Suprapubic skin (tissue), 4 donors: Measurements from ENCODE around the gene MYH7.

ENCODE experiments used
- CTCF ChIP-seq, 2 donors: fragments of 200-600 bp in 1 of 2; fragments of 450-650 bp in 1 of 2; sonication (generic) in 1 of 2; IDR thresholded peaks; one replicate each; pipeline ENCODE4 v1.5.1; 2016 to 2019; ENCODE audit warnings: antibody characterized with exemption in 2 of 2, mild to moderate bottlenecking in 1 of 2, moderate library complexity in 1 of 2
- EP300 ChIP-seq: sonication (generic); formaldehyde crosslinking; IDR thresholded peaks from one replicate; pipeline ENCODE4 v1.6.1; 2017; ENCODE audit warnings: antibody characterized with exemption
- POLR2A ChIP-seq, 2 donors: fragments of 450-650 bp; IDR thresholded peaks; one replicate each; pipeline ENCODE4 v1.6.1; 2017; ENCODE audit warnings: antibody characterized with exemption in 2 of 2, mild to moderate bottlenecking in 2 of 2, moderate library complexity in 2 of 2
- POLR2AphosphoS5 ChIP-seq, 3 donors: sonication (generic); formaldehyde crosslinking; IDR thresholded peaks; one replicate each; pipeline ENCODE4 v1.6.1; 2017; ENCODE audit warnings: antibody characterized with exemption in 3 of 3

GRCh38 chr14:23414906-23415820 lies 20.3 kb downstream of the MYH7 start:
- no peak for TF ChIP-seq CTCF (IDR thresholded peaks at IDR 0.05)
- TF ChIP-seq POLR2AphosphoS5 (IDR thresholded peaks at IDR 0.05): no peak
- TF ChIP-seq POLR2A (IDR thresholded peaks at IDR 0.05): no peak
- no peak for TF ChIP-seq EP300
